PC-3 (cell line): ENCODE results near the gene NEURL3. TPM values are rescaled to one million over a fixed set of nuclear protein-coding genes. Genes with fewer than 3 reads are reported as not detected.

ENCODE experiments used
- ATAC-seq: fragments of 200-7000 bp; cut with Tn5 transposase; 2 replicates; pipeline ENCODE4 v1.9.1; 2020; ENCODE audit warnings: mild to moderate bottlenecking, moderate library complexity
- BruUV-seq: library from RNA; stranded (reverse); fragments of 400-500 nt; replicated peaks from 2 replicates; lab custom pipeline; 2021; lab: Mats Ljungman, UMichigan
- CTCF ChIA-PET: fragments of 300-600 bp; sonication (Branson Sonifier 250); formaldehyde crosslinking; loops from one replicate; lab custom pipeline; 2022; ENCODE audit warnings: antibody characterized with exemption; lab: Charles Lee
- POLR2A ChIA-PET: fragments of 300-600 bp; sonication (Branson Sonifier 250); formaldehyde crosslinking; loops from one replicate; lab custom pipeline; 2022; ENCODE audit warnings: antibody characterized with exemption; ENCODE audit not compliant: unreplicated experiment; lab: Charles Lee
- DNase-seq: peaks from one replicate; pipeline ENCODE4 v3.0.0-alpha.2; 2015
- H2AFZ ChIP-seq: fragments of 300-600 bp; sonication (generic); 2 replicates; pipeline ENCODE4 v1.6.0; 2016; ENCODE audit warnings: antibody characterized with exemption, low read length
- H3F3A ChIP-seq: fragments of 300-600 bp; sonication (generic); one replicate; pipeline ENCODE4 v1.6.0; 2017; ENCODE audit warnings: antibody characterized with exemption, low read length, control low read depth, mild to moderate bottlenecking; ENCODE audit not compliant: unreplicated experiment
- H3K27ac ChIP-seq: fragments of 300-600 bp; sonication (generic); 2 replicates; pipeline ENCODE4 v1.5.1; 2016; ENCODE audit warnings: mild to moderate bottlenecking, low read length
- H3K27me3 ChIP-seq: fragments of 300-600 bp; sonication (generic); 2 replicates; pipeline ENCODE4 v1.6.1; 2016; ENCODE audit warnings: low read length, mixed read lengths
- H3K36me3 ChIP-seq: fragments of 300-600 bp; sonication (generic); 2 replicates; pipeline ENCODE4 v1.6.1; 2016; ENCODE audit warnings: low read depth, mixed run types, low read length, mixed read lengths
- H3K4me1 ChIP-seq: fragments of 300-600 bp; sonication (generic); 2 replicates; pipeline ENCODE4 v1.5.1; 2016; ENCODE audit warnings: low read length; ENCODE audit not compliant: insufficient read depth
- H3K4me2 ChIP-seq: fragments of 300-600 bp; sonication (generic); 2 replicates; pipeline ENCODE4 v1.6.0; 2016; ENCODE audit warnings: low read length
- H3K4me3 ChIP-seq: fragments of 300-600 bp; sonication (generic); 2 replicates; pipeline ENCODE4 v1.5.1; 2016; ENCODE audit warnings: mild to moderate bottlenecking, low read length, mixed read lengths
- H3K79me2 ChIP-seq: fragments of 300-600 bp; sonication (generic); 2 replicates; pipeline ENCODE4 v1.6.1; 2017; ENCODE audit warnings: low read length, mixed read lengths
- H3K9ac ChIP-seq: fragments of 300-600 bp; sonication (generic); 2 replicates; pipeline ENCODE4 v1.6.0; 2016; ENCODE audit warnings: mild to moderate bottlenecking, low read length
- H3K9me2 ChIP-seq: fragments of 300-600 bp; sonication (generic); replicated peaks from 2 replicates; pipeline ENCODE4 v1.6.1; 2016; ENCODE audit warnings: mixed run types, low read length, mixed read lengths
- H3K9me3 ChIP-seq: fragments of 300-600 bp; sonication (generic); 2 replicates; pipeline ENCODE4 v1.6.1; 2016; ENCODE audit warnings: low read length, mixed read lengths
- H4K20me1 ChIP-seq: fragments of 300-600 bp; sonication (generic); 2 replicates; pipeline ENCODE4 v1.6.1; 2016; ENCODE audit warnings: low read length, mixed read lengths
- CTCF ChIP-seq: fragments of 300-600 bp; sonication (generic); conservative IDR thresholded peaks from 2 replicates; pipeline ENCODE4 v1.5.1; 2017; ENCODE audit warnings: antibody characterized with exemption, low read depth, mild to moderate bottlenecking, low read length
- EZH2 ChIP-seq: fragments of 300-600 bp; sonication (generic); IDR thresholded peaks from one replicate; pipeline ENCODE4 v1.6.1; 2017; ENCODE audit warnings: antibody characterized with exemption, mild to moderate bottlenecking, low read length; ENCODE audit not compliant: unreplicated experiment
- EZH2phosphoT487 ChIP-seq: fragments of 300-600 bp; sonication (generic); IDR thresholded peaks from 2 replicates; pipeline ENCODE4 v1.6.1; 2018; ENCODE audit warnings: mild to moderate bottlenecking, antibody characterized with exemption, low read length, borderline replicate concordance
- intact Hi-C: fragments of 100-400 bp; cut with micrococcal nuclease; formaldehyde crosslinking; loops from 2 replicates; pipeline ENCODE4 v1.9.0; 2023
- total RNA-seq: library from RNA; depleted of rRNA; stranded (reverse); fragments of >200 nt; gene quantifications from 2 replicates; pipeline ENCODE4 v1.2.3, GENCODE V29; 2014

Gene NEURL3
- total RNA-seq, 1 experiment from 2014 or later: 0.18 TPM

GRCh38 chr2:96489261-96489660, 15.9 kb downstream of the NEURL3 start:
- no peak overlapping the region for H3K9ac ChIP-seq
- no peak overlapping the region for H3K4me3 ChIP-seq
- no TSS peak for BruUV-seq
- H3K27me3 ChIP-seq: no peaks in the 10 kb centered on the region
- H3K4me2 ChIP-seq: no peak overlapping the region
- H3K79me2 ChIP-seq: no peaks in the 10 kb centered on the region
- TF ChIP-seq EZH2: no peak
- H3K27ac ChIP-seq: no peak overlapping the region
- no peaks in the 10 kb centered on the region for H3F3A ChIP-seq
- ATAC-seq (no peak), DNase-seq (no peak)
- no peaks in the 10 kb centered on the region for H3K9me2 ChIP-seq
- H3K9me3 ChIP-seq: no peaks in the 10 kb centered on the region
- H4K20me1 ChIP-seq: no peaks in the 10 kb centered on the region
- peaks cover 6% of the 10 kb centered on the region; the same call in 1 of the 2 replicates for H3K4me1 ChIP-seq
- H2AFZ ChIP-seq: no peak overlapping the region
- H3K36me3 ChIP-seq: no peaks in the 10 kb centered on the region
- ChIA-PET CTCF (no interaction called here), POLR2A (no interaction called here)
- intact Hi-C loops: loop anchor here (1.0 kb wide), 1 partner anchor 9 kb away; no protein-coding TSS in a partner anchor

- H3K27ac ChIP-seq: no peak overlapping the region
These were observed 18.5 kb downstream of the NEURL3 start for GRCh38 chr2:96486696-96487095.

GRCh38 chr2:96485751-96486651, 19.2 kb downstream of the NEURL3 start:
- no peaks in the 10 kb centered on the region for H3K36me3 ChIP-seq
- H3K9me2 ChIP-seq: no peaks in the 10 kb centered on the region
- POLR2A ChIA-PET: no interaction called here
- no peaks in the 10 kb centered on the region; the same call in 1 of the 2 replicates for H3K27me3 ChIP-seq
- intact Hi-C loops: no loop called here
- no peaks in the 10 kb centered on the region for H3K9me3 ChIP-seq
- TF ChIP-seq EZH2 (no peak), CTCF (no peak), EZH2phosphoT487 (no peak)
- H3K9ac ChIP-seq: no peak overlapping the region
- no peaks in the 10 kb centered on the region for H4K20me1 ChIP-seq
- no peak overlapping the region for H3K27ac ChIP-seq
- no peak for ATAC-seq
- no peak overlapping the region for H3K4me2 ChIP-seq
- DNase-seq: no peak
- H3F3A ChIP-seq: no peaks in the 10 kb centered on the region
- no peaks in the 10 kb centered on the region for H3K79me2 ChIP-seq
- no peak overlapping the region for H2AFZ ChIP-seq
- H3K4me3 ChIP-seq: no peak overlapping the region
- BruUV-seq: no TSS peak
- CTCF ChIA-PET: no interaction called here
- no peaks in the 10 kb centered on the region for H3K4me1 ChIP-seq

More at GRCh38 chr2:96486696-96487095, 18.5 kb downstream of the NEURL3 start:
- Histone ChIP-seq H3K9me2 (no peaks in the 10 kb centered on the region), H3F3A (no peaks in the 10 kb centered on the region), H3K79me2 (no peaks in the 10 kb centered on the region), H3K9ac (no peak overlapping the region), H3K4me1 (no peaks in the 10 kb centered on the region), H3K9me3 (no peaks in the 10 kb centered on the region), H3K4me3 (no peak overlapping the region), H3K36me3 (no peaks in the 10 kb centered on the region), H2AFZ (no peak overlapping the region), H3K27me3 (no peaks in the 10 kb centered on the region), H3K4me2 (no peak overlapping the region), H4K20me1 (no peaks in the 10 kb centered on the region)
- CTCF ChIA-PET: no interaction called here
- TF ChIP-seq CTCF (no peak), EZH2 (no peak), EZH2phosphoT487 (no peak)
- BruUV-seq: no TSS peak
- POLR2A ChIA-PET: no interaction called here
- intact Hi-C loops: no loop called here
- no peak for ATAC-seq
- no peak for DNase-seq
